DMS153 treated with DMSO at 0.1 percent for 48 hours (cell line): ENCODE results near the gene PCDHA13.
"Not testable (repeated sequence)": the region's sequence is repeated elsewhere in the genome, so short reads cannot be mapped to it uniquely, and the experiment has no call there.

ENCODE experiments used
- DNase-seq: peaks from one replicate; lab custom pipeline; 2025; ENCODE audit not compliant: unreplicated experiment; lab: John Stamatoyannopoulos, UW

Gene PCDHA13

GRCh38 chr5:140870221-140871201 is 11.4 kb upstream of the PCDHA13 start:
- no peak for DNase-seq

DNA sequence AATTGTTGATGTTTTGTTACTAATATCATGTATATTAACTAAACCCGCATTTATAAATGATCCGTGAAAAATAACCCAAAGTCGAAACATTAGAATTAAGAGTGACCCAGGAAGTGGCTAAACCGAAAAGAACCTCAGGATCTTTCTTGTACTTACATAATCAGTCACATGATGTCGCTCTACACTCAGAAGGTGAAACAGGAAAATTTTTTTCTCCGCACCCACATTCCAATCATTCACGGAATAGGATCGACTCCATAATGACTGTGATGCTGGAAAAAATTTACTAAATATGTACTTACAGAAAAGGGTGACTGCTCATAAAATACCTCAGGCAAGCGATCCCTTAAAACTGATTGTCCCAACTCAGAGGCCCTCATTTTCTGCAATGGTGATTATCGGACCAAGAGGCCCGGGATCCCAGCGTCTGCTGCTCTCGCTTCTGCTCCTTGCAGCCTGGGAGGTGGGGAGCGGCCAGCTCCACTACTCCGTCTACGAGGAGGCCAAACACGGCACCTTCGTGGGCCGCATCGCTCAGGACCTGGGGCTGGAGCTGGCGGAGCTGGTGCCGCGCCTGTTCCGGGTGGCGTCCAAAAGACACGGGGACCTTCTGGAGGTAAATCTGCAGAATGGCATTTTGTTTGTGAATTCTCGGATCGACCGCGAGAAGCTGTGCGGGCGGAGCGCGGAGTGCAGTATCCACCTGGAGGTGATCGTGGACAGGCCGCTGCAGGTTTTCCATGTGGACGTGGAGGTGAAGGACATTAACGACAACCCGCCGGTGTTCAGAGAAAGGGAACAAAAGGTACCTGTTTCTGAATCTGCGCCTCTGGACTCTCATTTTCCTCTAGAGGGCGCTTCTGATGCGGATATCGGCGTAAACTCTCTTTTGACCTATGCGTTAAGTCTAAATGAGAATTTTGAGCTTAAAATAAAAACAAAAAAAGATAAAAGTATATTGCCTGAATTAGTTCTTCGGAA is 6.5 kb upstream of the PCDHA13 start, which contains the start of gene PCDHA12:
Gene PCDHA12 (plus strand): TSS at position 224 of the 981 bp plus-strand sequence. CDS start 165 bp downstream, at position 389.
- peak; percentile 39 for DNase-seq

GRCh38 chr5:140876541-140877261 is 5.2 kb upstream of the PCDHA13 start:
- DNase-seq: not testable (repeated sequence)

DNA sequence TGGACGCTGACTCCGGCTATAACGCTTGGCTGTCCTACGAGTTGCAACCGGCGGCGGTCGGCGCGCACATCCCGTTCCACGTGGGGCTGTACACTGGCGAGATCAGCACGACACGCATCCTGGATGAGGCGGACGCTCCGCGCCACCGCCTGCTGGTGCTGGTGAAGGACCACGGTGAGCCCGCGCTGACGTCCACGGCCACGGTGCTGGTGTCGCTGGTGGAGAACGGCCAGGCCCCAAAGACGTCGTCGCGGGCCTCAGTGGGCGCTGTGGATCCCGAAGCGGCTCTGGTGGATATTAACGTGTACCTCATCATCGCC is 4.7 kb upstream of the PCDHA13 start:
- DNase-seq: no peak

GRCh38 chr5:140882591-140882899 is 621 bp downstream of the PCDHA13 start:
- no peak for DNase-seq

DNA sequence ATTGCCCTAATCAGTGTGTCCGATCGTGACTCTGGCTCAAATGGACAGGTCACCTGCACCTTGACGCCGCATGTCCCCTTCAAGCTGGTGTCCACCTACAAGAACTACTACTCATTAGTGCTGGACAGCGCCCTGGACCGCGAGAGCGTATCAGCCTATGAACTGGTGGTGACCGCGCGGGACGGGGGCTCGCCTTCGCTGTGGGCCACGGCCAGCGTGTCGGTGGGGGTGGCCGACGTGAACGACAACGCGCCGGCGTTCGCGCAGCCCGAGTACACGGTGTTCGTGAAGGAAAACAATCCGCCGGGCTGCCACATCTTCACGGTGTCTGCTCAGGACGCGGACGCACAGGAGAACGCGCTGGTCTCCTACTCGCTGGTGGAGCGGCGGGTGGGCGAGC is 1.4 kb downstream of the PCDHA13 start:
- DNase-seq: no peak

DNA sequence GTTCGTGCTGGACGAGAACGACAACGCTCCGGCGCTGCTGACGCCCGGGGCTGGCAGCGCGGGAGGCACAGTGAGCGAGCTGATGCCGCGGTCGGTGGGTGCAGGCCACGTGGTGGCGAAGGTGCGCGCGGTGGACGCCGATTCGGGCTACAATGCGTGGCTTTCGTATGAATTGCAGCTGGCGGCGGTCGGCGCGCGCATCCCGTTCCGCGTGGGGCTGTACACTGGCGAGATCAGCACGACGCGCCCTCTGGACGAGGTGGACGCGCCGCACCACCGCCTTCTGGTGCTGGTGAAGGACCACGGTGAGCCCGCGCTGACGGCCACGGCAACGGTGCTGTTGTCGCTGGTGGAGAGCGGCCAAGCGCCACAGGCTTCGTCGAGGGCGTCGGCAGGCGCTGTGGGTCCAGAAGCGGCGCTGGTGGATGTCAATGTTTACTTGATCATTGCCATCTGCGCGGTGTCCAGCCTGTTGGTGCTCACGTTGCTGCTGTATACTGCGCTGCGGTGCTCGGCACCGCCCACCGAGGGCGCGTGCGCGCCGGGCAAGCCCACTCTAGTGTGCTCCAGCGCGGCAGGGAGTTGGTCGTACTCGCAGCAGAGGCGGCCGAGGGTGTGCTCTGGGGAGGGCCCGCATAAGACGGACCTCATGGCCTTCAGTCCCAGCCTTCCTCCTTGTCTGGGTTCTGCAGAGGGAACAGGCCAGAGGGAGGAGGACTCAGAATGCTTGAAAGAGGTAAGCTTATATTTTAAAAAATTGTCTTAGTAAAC is 2.2 kb downstream of the PCDHA13 start:
- no peak for DNase-seq

- DNase-seq: no peak
Measured at GRCh38 chr5:140916325-140916724, 34.4 kb downstream of the PCDHA13 start.

- no peak for DNase-seq
Measured at GRCh38 chr5:140923601-140924000, 41.7 kb downstream of the PCDHA13 start.

DNA sequence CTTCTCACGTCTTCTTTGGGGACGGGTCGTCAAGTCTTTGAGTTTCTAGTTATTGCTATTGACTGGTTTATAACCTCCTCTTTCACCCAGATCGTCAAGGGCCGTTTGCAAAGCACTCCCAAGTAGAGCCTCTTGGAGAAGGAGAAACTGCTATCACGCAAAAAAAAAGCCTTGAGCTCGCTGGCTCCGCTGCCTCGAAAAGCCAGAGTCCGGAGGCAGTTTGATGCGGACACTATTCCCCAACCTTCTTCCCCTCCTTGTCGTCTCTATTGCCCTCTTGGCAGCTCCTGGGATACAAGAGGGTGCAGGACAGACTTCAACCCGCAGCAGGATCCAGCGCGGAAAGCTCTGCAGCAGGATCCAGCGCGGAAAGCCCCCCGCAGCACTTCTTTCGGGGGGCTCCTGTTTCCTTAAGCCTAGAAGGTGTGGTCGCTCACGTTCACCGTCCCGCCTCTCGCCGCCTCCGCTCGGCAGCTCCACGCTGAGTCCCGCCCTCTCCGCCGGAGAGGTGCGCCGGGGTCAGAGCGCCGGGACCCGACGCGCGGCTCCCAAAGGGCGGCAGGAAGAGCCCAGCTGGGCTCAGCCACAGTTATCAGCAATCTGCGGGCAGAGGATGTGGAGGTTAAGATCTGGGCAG is 44.0 kb downstream of the PCDHA13 start, which contains the start of gene PCDHAC1:
Gene PCDHAC1 (plus strand): TSS at position 494 of the 637 bp plus-strand sequence. CDS start 594 bp downstream, outside the sequence.
- DNase-seq: no peak

GRCh38 chr5:140926443-140927227 is 44.7 kb downstream of the PCDHA13 start:
- peak; percentile 44 for DNase-seq

DNA sequence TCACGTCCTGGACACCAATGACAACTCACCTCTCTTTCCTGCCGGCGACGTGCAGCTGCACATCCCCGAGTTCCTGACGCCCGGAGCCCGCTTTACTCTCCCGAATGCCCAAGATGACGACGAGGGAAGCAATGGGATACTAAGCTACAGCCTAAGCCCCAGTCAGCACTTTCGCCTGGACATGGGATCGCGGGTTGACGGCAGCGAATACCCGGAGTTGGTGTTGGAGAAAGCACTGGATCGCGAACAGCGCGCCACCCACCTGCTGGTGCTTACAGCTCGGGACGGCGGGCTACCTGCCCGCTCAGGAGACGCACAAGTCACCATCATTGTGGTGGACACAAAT is 45.3 kb downstream of the PCDHA13 start:
- no peak for DNase-seq
